GM10266 (cell line): ENCODE data around the gene CPSF3.

Source experiments
- DNase-seq: peaks from one replicate; pipeline ENCODE4 v3.0.0; 2012; ENCODE audit errors: extremely low spot score
- CTCF ChIP-seq: IDR thresholded peaks from 2 replicates; pipeline ENCODE4 v1.5.1; 2012; ENCODE audit warnings: mild to moderate bottlenecking, low read depth; ENCODE audit not compliant: control insufficient read depth, insufficient read depth; ENCODE audit errors: missing control alignments

Gene CPSF3

GRCh38 chr2:9422321-9423099 is 944 bp upstream of the CPSF3 start:
- peak; percentile 56 for DNase-seq

GRCh38 chr2:9423922-9424272 is 443 bp downstream of the CPSF3 start:
- no peak for DNase-seq

More at GRCh38 chr2:9422321-9423099, 944 bp upstream of the CPSF3 start:
- TF ChIP-seq CTCF: no peak

GRCh38 chr2:9424447-9425164 is 1.2 kb downstream of the CPSF3 start:
- TF ChIP-seq CTCF: no peak
- no peak for DNase-seq

More at GRCh38 chr2:9423922-9424272, 443 bp downstream of the CPSF3 start:
- TF ChIP-seq CTCF: no peak

- DNase-seq: no peak
- no peak for TF ChIP-seq CTCF
These were observed 5.6 kb downstream of the CPSF3 start for GRCh38 chr2:9428965-9429577.

GRCh38 chr2:9430316-9431293 is 7.2 kb downstream of the CPSF3 start:
- DNase-seq: no peak
- no peak for TF ChIP-seq CTCF

- TF ChIP-seq CTCF: no peak
- DNase-seq: no peak
These were observed 11.0 kb downstream of the CPSF3 start for GRCh38 chr2:9434489-9434888.
